ENCODE measurements around the gene TNPO3.
"Not testable (repeated sequence)": the region's sequence is repeated elsewhere in the genome, so short reads cannot be mapped to it uniquely, and the experiment has no call there.

TNPO3 gene

DNA sequence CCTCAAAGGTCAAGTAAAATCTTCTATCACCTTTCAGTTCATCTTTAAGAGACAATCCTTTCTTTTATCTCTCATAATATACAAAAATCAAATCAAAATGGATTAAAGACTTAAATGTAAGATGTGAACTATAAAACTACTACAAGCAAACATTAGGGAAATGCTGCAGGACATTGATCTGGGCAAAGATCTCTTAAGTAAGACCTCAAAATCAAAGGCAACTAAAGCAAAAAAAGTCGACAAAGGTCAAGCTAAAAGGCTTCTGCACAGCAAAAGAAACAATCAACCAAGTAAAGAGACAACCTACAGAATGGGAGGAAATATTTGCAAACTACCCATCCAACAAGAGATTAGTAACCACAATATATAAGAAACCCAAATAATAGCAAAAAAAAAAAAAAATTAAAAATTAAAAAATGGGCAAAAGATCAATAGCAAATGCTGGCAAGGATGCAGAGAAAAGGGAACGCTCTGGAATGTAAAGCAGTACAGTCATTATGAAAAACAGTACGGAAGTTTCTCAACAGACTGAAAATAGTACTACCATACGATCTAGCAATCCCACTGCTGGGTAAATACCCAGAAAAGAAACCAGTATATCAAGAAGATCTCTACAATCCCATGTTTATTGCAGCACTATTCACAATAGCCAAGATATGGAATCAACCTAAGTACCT is 41.7 kb downstream of the TNPO3 start:
- FAIRE-seq: no peak

GRCh38 chr7:129012641-129013040 is 42.3 kb downstream of the TNPO3 start:
- FAIRE-seq: no peak

DNA sequence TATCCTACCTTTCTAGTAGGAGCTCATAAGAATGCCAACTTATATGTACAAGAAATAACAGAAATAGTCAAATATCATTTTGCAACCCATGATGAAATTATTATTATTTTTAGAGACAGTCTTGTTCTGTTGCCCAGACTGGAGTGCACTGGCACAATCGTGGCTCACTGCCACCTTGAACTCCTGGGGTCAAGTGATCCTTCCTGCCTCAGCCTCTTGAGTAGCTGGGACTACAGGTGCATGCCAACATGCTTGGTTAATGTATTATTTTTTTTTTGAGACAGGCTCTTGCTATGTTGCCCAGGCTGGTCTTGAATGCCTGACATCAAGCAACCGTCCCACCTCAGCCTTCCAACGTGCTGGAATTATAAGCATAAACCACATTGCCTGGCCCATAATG is 44.8 kb downstream of the TNPO3 start:
- no peak for FAIRE-seq

DNA sequence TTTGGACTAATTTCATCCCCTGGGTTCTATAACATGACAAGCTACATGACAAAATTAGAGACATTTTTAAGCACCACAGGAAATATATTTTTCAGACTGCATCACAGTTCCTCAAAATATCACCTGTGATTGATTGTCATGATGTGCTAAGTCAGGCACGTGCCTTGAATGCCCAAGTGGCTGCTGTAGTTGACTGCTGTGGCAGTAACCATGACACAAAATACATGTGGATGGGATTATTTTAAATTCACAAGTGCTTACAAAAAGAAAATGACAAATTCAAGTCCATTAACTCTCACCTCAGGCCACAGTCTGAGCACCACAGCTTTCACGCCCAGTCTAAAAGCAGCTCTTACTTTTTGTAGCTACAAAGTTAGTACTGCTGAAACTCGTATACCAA is 45.5 kb downstream of the TNPO3 start:
- no peak for FAIRE-seq

DNA sequence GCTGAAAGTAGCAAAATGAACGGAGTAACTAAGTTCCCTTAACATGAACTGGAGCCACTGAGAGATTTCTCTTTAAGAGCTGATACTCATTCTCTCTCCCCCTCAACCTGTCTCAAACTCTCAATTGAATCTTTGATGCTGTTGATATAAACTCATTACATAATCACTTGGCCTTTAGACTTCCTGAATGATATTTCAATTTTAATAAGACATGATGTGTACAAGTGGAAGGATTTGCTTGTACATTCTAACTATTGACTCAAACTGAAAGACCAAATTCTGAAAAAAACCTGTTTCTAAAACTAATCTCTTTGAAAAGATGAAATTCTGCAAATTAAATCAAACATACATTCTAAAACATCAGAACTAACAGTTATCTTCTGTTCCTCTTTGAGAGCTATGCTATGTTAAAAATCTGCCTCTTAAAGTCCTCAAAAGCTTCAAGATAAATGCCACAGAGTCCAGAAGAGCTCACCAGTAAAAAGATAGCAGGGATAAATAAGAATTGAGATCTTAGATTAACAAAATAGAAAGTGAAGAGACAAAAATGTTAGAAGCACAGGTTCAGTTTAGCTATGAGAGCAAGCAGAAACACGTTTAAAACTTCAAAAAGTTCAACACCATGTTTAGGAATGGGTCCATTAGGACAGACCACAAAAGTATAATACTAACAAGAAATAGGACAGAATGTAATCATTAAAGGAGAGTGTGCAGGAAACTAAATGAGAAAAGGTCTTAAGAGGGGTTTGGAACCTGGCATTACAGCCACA is 46.1 kb downstream of the TNPO3 start:
- no peak for FAIRE-seq

DNA sequence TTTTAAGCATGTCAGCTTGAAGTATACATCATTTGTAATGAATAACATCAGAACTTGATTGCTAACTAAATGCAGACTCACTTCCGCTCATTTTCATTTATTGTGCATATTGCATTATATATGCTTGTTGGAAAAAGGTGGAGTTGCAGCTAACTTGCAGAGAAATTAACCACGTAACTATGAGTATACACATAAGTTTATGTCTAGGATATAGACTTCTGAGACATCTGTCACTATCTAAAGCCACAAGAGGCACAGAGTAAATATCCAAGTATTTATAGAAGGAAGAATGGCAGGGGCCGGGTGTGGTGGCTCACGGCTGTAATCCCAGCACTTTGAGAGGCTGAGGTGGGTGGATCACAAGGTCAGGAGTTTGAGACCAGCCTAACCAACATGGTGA is 47.3 kb downstream of the TNPO3 start:
- FAIRE-seq: no peak

GRCh38 chr7:129006636-129007414 is 48.1 kb downstream of the TNPO3 start:
- no peak for FAIRE-seq

- no peak for FAIRE-seq
These were observed 49.7 kb downstream of the TNPO3 start for GRCh38 chr7:129005186-129005585.

DNA sequence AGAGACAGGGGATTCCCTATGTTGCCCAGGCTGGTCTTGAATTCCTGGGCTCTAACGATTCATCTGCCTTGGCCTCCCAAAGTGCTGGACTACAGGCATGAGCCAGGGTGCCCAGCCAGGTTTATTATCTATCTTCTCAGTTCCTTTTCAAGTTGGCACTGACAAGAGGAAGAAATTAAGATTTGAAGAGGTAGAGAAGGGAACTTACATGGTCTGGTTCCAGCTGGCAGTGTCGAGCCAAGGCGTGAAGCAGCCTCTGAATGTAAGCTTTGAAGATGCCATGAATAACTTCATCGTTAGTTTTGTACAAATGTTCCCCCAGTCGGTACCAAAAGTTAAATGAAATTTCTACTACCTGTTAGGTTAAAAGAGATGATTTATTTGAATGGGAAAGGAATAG is 57.7 kb downstream of the TNPO3 start:
- no peak for FAIRE-seq

- FAIRE-seq: not testable (repeated sequence)
These were observed 60.4 kb downstream of the TNPO3 start for GRCh38 chr7:128994560-128994959.

- no peak for FAIRE-seq
These were observed 61.5 kb downstream of the TNPO3 start for GRCh38 chr7:128993419-128993818.

GRCh38 chr7:128989961-128990360 is 65.0 kb downstream of the TNPO3 start:
- FAIRE-seq: no peak

GRCh38 chr7:128988372-128988771 is 66.5 kb downstream of the TNPO3 start:
- FAIRE-seq: no peak

DNA sequence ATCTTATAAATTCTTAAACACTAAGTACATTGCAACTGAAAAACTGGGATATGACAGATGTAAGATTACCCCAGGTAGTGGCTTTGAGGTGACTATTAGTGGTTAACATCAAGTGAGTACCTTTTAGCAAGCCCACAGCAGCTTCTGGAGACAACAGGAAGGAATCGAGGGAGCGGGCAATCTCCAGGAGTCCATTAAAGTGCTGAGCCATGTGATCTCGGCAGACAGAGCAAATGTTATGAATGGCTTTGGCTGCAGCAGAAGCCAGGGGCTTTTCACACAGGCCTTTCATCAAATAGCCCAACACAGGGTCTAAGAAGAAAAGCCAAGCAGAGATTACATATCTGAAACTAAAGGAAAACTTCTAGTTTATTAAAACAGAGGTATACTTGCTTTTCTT is 68.3 kb downstream of the TNPO3 start:
- no peak for FAIRE-seq

DNA sequence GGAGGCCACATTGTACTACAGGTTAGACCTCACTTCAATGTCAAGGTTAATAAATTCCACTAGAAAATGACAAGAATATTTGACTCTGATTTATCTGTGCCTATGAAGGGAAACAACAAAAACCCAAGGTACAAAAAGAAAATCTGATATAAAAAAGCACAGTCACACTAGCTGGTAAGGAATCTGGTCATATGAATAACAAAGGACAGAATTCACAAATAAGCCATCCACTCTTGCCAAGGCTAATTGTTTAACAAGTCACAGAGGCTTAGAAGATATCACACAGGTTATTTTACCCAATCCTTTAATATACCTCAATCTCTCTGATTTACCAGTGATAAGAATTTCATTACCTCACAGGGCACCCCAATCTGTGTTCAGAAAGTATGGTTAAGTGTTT is 69.3 kb downstream of the TNPO3 start:
- FAIRE-seq: no peak

- FAIRE-seq: no peak
These were observed 72.8 kb downstream of the TNPO3 start for GRCh38 chr7:128982105-128982504.

DNA sequence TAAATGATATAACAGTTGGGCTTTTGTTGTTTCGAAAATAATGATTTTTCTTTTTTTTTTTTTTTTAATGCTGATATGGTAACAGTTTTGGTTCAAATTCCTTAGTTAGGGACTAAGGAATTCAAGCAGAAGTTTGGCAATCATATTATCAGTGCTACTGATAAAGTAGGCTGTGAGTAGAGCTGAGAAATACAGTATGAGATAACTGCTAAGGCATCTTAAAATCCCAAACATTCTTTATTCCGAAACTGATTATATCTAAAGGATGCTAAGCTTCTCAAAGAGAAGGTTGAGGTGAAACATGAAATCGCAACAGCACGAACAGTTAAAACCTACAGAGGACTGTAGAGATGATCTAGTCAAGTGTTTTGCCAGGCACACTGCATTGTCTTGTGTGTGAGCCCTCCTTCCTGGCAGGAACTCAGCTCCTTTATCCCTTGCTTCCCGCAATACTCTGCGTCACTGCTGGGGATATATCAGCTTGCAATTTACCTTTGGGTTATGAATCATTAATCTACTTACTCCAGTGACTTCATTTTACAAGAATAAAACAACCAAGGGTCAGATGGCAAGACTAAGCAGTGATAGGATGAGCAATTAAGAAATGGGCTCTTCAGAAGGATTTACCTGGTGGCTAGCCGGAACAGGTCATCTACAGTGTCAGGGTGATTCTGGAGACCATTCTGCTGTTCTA is 80.5 kb downstream of the TNPO3 start:
- no peak for FAIRE-seq

DNA sequence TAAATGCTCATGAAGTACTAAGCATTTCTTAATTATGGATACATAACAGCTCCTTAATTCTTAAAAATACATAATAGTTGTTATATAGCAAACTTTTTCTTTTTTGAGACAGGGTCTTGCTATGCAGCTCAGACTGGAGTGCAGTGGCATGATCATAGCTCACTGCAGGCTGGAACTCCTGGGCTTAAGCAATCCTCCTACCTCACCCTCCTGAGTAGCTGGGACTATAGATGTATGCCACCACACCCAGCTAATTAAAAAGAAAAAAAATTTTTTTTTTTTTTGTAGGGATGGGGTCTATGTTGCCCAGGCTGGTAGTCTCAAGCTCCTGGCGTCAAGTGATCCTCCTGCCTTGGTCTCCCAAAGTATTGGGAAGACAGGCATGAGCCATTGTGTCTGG is 86.3 kb downstream of the TNPO3 start:
- FAIRE-seq: no peak

- no peak for FAIRE-seq
These were observed 91.6 kb downstream of the TNPO3 start for GRCh38 chr7:128963327-128963757.

GRCh38 chr7:128962899-128963298 is 92.0 kb downstream of the TNPO3 start:
- no peak for FAIRE-seq

- no peak for FAIRE-seq
These were observed 93.8 kb downstream of the TNPO3 start for GRCh38 chr7:128961030-128961659.

DNA sequence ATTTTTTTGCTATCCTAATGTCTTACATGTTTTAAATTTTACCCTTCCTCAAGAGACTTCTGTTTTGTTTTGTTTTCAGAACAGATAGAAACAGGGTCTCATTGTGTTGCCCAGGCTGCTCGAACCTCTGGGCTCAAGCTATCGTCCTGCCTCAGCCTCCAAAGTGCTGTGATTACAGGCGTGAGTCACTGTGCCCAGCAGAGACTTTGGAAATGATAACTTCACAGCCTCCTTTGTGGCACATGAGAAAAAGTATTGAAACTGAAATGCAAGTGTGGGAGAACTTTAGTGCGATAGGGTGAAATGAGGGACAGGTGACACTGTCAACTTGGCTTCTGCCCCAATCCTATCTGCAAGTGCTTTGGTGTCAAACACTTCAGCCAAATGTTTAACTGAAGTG is 95.6 kb downstream of the TNPO3 start:
- no peak for FAIRE-seq

DNA sequence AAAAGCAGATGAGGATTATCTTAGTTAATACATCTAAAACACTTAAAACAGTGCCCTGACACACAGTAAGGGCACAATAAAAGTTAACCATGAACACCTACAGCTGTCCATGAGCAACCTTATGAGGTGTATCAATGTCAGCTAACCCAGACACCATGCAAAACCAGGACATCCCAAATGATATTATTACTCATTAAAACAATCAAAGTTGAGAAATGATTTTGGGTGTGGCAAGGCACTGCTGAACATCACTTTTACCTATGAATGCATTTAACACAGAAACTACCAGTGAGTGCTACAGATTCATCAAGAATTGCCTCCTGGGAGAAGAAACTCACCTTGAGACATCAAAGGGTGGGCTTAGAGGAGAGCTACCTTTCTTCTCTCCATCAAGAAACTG is 98.9 kb downstream of the TNPO3 start:
- no peak for FAIRE-seq
